T47D (cell line): ENCODE measurements around the gene GALM.
"Not testable (repeated sequence)": the region's sequence is repeated elsewhere in the genome, so short reads cannot be mapped to it uniquely, and the experiment has no call there.

Source experiments
- DNase-seq, 2 experiments: peaks; one replicate each; pipeline versions ENCODE4 v3.0.0 to v3.0.0-alpha.2; 2011 to 2012; ENCODE audit warnings: low read depth in 1 of 2, low spot score in 1 of 2
- JUND ChIP-seq: IDR thresholded peaks from 2 replicates; pipeline ENCODE4 v1.6.1; 2012; ENCODE audit warnings: low read depth
- in situ Hi-C: cut with HindIII; loops from 2 replicates; pipeline ENCODE4 v1.10.0; 2016; ENCODE audit warnings: low sequenced_read_pairs, low pct_unique_long_range_greater_than_20kb

GALM gene

GRCh38 chr2:38698467-38699003 lies 32.6 kb downstream of the GALM start:
- in situ Hi-C loops: no loop called here
- no peak for TF ChIP-seq JUND

DNA sequence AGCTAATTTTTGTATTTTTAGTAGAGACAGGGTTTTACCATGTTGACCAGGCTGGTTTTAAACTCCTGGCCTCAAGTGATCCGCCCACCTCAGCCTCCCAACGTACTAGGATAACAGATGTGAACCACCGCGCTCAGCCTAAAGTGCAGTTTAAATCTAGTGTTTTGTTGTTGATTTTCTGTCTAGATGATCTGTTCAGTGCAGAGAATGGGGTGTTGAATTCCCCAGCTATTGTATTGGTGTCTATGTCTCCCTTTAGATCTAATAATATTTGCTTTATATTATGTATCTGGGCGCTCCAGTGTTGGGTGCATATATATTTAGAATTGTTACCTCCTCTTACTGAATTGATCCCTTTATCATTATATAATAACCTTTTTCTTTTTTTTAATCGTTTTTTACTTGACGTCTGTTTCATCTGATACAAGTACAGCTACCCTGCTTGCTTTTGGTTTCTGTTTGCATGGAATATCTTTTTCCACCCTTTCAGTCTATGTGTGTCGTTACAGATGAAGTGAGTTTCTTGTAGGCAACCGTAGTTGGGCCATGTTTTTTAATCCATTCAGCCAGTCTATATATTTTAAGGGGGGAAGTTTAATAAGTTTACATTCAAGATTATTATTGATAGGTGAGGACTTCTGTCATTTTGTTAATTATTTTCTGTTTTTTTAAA lies 34.3 kb downstream of the GALM start:
- no peak for DNase-seq
- in situ Hi-C loops: no loop called here
- no peak for TF ChIP-seq JUND

More at GRCh38 chr2:38698467-38699003, 32.6 kb downstream of the GALM start:
- DNase-seq: no peak

- TF ChIP-seq JUND: no peak
- in situ Hi-C loops: no loop called here
- DNase-seq: no peak
These were observed 35.1 kb downstream of the GALM start for GRCh38 chr2:38700881-38701458.

- no peak for DNase-seq
- in situ Hi-C loops: no loop called here
- no peak for TF ChIP-seq JUND
These were observed 35.6 kb downstream of the GALM start for GRCh38 chr2:38701542-38701941.

DNA sequence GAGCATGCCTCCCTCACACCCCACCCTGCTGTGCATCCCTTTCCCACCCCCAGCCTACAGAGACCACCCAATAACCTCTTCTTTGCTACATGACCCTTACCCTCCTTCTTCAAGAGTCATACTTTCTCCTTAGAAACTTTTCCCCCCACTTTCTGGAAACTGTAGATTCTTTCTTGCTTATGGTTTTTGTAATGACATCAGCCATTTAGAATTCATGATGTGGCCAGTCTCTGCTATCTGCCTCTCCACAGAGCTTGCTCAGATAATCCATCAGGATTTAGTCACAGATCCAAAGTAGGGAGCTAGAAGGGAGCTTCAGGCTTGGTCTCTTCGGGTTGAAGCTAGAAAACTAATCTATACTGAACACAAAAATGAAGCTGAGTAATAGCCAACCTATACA lies 36.5 kb downstream of the GALM start:
- in situ Hi-C loops: no loop called here
- DNase-seq: no peak
- TF ChIP-seq JUND: no peak

GRCh38 chr2:38703336-38703735 lies 37.4 kb downstream of the GALM start:
- in situ Hi-C loops, DNase-seq: not testable (repeated sequence)

DNA sequence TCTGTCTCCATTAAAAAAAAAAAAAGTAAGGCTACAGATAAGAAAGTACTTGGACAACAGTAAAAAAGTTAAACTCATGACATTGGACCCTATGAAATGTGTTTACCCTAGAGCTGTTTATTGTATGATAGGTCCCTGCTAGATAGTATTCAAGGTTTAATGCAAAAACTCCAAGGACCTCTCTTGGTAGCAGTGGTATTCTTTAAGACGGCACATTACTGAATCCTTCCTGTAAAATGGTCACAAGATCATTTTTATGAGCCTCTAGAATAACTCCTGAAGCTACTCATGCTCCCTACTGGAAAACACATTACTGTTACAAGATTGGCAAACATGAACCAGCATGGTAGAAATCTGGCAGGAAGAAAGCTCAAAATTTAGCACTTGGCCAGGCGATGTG lies 38.8 kb downstream of the GALM start:
- in situ Hi-C loops: no loop called here
- no peak for TF ChIP-seq JUND
- DNase-seq: no peak

GRCh38 chr2:38706846-38707345 lies 41.0 kb downstream of the GALM start:
- TF ChIP-seq JUND: no peak
- in situ Hi-C loops: no loop called here
- no peak for DNase-seq

- in situ Hi-C loops, DNase-seq: not testable (repeated sequence)
These were observed 42.6 kb downstream of the GALM start for GRCh38 chr2:38708491-38708890.

DNA sequence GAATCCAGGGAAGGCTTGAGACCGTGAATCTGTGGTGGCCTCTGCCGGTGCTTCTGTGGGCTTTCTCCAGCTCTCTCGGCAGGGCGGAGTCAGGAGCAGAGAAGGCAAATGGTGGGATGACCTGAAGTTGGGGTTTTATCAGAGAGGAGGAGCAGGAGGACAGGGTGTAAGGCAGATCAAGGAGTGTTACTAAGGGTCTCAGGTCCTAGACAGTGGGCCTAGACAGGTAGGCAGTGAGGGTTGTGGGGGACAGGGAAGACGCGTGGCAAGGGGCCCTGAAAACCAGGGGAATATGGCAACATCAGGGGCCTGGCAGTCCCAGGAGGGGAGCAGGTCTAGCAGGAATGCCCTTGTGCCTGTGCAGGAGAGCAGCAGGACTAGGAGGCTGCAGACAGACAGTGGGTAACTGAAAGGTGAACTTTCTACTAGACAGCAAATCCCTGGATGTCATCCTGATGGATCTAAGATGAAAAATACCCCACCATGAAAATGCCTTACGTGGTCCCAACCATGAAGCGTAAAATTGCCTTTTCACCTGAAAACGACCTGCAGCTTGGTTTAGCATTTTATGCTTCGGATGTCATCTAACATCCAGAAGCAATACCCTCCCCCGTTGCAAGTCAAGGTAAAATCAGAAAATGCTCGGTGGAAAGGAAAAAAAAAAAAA lies 43.1 kb downstream of the GALM start:
- TF ChIP-seq JUND: no peak
- DNase-seq: no peak
- in situ Hi-C loops: no loop called here

- in situ Hi-C loops: no loop called here
- no peak for DNase-seq
- no peak for TF ChIP-seq JUND
These were observed 43.8 kb downstream of the GALM start for GRCh38 chr2:38709567-38710194.

DNA sequence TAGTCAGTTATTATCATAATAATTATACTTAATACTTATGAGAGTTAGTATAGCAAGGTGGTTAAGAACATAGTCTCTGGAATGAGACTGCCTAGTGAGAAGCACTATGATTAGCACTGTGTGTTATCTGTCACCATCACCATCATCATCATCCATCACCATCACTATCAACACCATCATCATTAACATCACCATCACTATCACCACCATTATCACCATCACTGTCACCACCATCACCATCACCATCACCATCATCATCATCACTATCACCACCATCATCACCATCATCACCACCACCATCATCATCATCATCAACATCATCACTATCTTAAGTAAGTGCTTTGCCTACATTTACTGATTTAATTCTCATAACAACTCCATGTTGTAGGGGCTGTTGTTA lies 45.6 kb downstream of the GALM start:
- no peak for TF ChIP-seq JUND
- in situ Hi-C loops: no loop called here
- DNase-seq: no peak

GRCh38 chr2:38712413-38712812 lies 46.5 kb downstream of the GALM start:
- no peak for DNase-seq
- no peak for TF ChIP-seq JUND
- in situ Hi-C loops: no loop called here
